ENCODE results near the gene QPRT.
"Not testable (repeated sequence)": the region's sequence is repeated elsewhere in the genome, so short reads cannot be mapped to it uniquely, and the experiment has no call there.

QPRT gene

DNA sequence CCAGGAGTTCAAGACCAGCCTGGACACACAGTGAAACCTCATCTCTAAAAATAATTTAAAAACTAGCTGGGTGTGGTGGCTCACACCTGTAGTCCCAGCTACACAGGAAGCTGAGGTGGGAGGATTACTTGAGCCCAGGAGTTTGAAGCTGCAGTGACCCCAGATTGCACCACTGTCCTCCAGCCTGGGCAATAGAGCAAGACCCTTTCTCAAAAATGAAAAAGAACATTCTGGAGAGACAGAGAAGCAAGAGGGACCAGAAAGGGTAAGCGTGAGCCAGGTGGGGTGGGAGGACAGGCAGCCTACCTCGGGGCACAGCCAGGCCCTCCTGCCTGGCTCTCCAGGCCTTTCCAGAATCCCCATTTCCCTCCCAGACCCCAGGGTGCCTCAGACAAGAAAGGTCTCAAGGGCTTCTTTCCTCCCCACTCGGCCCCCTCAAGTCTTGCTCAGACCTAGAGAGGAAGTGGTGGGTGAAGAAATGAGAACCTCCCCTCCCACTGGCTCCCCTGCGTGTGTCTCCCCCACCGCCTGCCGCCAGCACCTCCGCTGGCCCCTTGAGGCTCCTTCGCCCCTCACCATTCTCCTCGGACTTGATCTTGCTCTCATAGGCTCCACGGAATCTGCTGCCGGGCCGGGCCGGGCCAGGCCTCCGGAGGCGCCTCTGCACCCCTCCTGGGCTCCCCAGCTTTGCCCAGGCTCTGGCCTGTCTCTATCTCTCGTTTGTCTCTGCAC lies 66.3 kb downstream of the QPRT start:
- DNase-seq, result no peak

DNA sequence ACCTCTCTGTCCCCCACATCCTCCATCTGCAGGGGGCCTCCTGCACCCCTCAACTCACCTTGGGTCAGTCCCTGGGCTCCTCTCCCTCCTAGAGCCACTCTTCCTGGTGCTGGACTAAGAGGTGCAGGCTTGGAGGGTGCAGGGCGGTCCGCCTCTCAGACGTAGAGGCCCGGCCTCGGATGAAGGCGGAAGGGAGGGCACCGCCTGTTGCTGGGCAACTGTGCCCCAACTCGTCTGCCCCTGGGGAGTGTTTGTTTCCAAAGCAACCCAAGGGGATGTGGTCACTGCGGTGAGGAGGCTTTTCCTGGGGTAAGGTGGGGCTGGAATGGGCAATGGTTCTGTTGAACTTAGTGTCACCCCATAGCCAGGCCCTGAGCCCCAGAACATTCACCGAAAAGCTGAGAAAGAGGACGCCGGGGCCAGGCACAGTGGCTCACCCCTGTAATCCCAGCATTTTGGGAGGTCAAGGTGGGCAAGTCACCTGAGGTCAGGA lies 66.9 kb downstream of the QPRT start, which contains the start of gene C16orf54:
TSS of gene C16orf54 (minus strand) at position 138 of the 493 bp plus-strand sequence. CDS start 1,039 bp downstream, outside the sequence.
- DNase-seq, result no peak

GRCh38 chr16:29746518-29746917 lies 67.5 kb downstream of the QPRT start:
- DNase-seq, result not testable (repeated sequence)
